NCI-H446 treated with DMSO at 0.1 percent for 48 hours (cell line): ENCODE results near the gene SLC35B3.
A peak's percentile ranks its signal among the peaks of the same experiment; 100 is the strongest.
"Not testable (repeated sequence)": the region's sequence is repeated elsewhere in the genome, so short reads cannot be mapped to it uniquely, and the experiment has no call there.

Source experiments
- DNase-seq: peaks from one replicate; lab custom pipeline; 2025; lab: John Stamatoyannopoulos, UW

Gene SLC35B3

GRCh38 chr6:8435093-8435844 is at the start of gene SLC35B3:
Gene SLC35B3 (minus strand): TSS chr6:8435545.
- DNase-seq: peak; percentile 71

- no peak for DNase-seq
Observed at GRCh38 chr6:8483650-8484049, 48.3 kb upstream of the SLC35B3 start.

- no peak for DNase-seq
Observed at GRCh38 chr6:8481727-8482126, 46.4 kb upstream of the SLC35B3 start.

GRCh38 chr6:8478418-8478817 is 43.1 kb upstream of the SLC35B3 start:
- DNase-seq: no peak

- DNase-seq: no peak
Observed at GRCh38 chr6:8476656-8477055, 41.3 kb upstream of the SLC35B3 start.

GRCh38 chr6:8468552-8469356 is 33.4 kb upstream of the SLC35B3 start:
- no peak for DNase-seq

- no peak for DNase-seq
Observed at GRCh38 chr6:8462694-8463093, 27.3 kb upstream of the SLC35B3 start.

- DNase-seq: no peak
Observed at GRCh38 chr6:8462169-8462568, 26.8 kb upstream of the SLC35B3 start.

GRCh38 chr6:8446391-8446790 is 11.0 kb upstream of the SLC35B3 start:
- no peak for DNase-seq

- DNase-seq: not testable (repeated sequence)
Observed at GRCh38 chr6:8445930-8446329, 10.6 kb upstream of the SLC35B3 start.

- no peak for DNase-seq
Observed at GRCh38 chr6:8442150-8442549, 6.8 kb upstream of the SLC35B3 start.

GRCh38 chr6:8441452-8441851 is 6.1 kb upstream of the SLC35B3 start:
- no peak for DNase-seq

GRCh38 chr6:8439601-8440268 is 4.4 kb upstream of the SLC35B3 start:
- no peak for DNase-seq

- no peak for DNase-seq
Observed at GRCh38 chr6:8437813-8438212, 2.5 kb upstream of the SLC35B3 start.

GRCh38 chr6:8436966-8437365 is 1.6 kb upstream of the SLC35B3 start:
- no peak for DNase-seq

- no peak for DNase-seq
Observed at GRCh38 chr6:8435845-8436168, 462 bp upstream of the SLC35B3 start.

- DNase-seq: no peak
Observed at GRCh38 chr6:8434727-8435092, 635 bp downstream of the SLC35B3 start.

GRCh38 chr6:8432614-8433013 is 2.7 kb downstream of the SLC35B3 start:
- no peak for DNase-seq

GRCh38 chr6:8429821-8430220 is 5.5 kb downstream of the SLC35B3 start:
- no peak for DNase-seq

- DNase-seq: not testable (repeated sequence)
Observed at GRCh38 chr6:8426544-8426943, 8.8 kb downstream of the SLC35B3 start.

GRCh38 chr6:8420031-8420588 is 15.2 kb downstream of the SLC35B3 start:
- no peak for DNase-seq

GRCh38 chr6:8415913-8416312 is 19.4 kb downstream of the SLC35B3 start:
- no peak for DNase-seq

GRCh38 chr6:8415280-8415679 is 20.1 kb downstream of the SLC35B3 start:
- no peak for DNase-seq
